Cardiac fibroblast (primary cell): ENCODE measurements around the gene C16orf95.
A peak's percentile ranks its signal among the peaks of the same experiment; 100 is the strongest.

Experiments used
- DNase-seq, 2 donors: peaks; one replicate each; pipeline versions ENCODE4 v3.0.0 to v3.0.0-alpha.2; 2010; ENCODE audit warnings: low read depth in 2 of 2
- H3K4me3 ChIP-seq, 2 donors: replicated peaks in 1 of 2; 1 replicate in 1 of 2; 2 replicates in 1 of 2; pipeline ENCODE4 v1.5.1; 2011; ENCODE audit warnings: low read depth in 2 of 2, low read length in 2 of 2, mild to moderate bottlenecking in 2 of 2, moderate library complexity in 1 of 2
- TF ChIP-seq, protein P1 (sequence below): IDR thresholded peaks from one replicate; pipeline ENCODE4 v1.5.1; 2011; ENCODE audit warnings: low read depth, mild to moderate bottlenecking, low read length, inconsistent platforms

The C16orf95 gene

DNA sequence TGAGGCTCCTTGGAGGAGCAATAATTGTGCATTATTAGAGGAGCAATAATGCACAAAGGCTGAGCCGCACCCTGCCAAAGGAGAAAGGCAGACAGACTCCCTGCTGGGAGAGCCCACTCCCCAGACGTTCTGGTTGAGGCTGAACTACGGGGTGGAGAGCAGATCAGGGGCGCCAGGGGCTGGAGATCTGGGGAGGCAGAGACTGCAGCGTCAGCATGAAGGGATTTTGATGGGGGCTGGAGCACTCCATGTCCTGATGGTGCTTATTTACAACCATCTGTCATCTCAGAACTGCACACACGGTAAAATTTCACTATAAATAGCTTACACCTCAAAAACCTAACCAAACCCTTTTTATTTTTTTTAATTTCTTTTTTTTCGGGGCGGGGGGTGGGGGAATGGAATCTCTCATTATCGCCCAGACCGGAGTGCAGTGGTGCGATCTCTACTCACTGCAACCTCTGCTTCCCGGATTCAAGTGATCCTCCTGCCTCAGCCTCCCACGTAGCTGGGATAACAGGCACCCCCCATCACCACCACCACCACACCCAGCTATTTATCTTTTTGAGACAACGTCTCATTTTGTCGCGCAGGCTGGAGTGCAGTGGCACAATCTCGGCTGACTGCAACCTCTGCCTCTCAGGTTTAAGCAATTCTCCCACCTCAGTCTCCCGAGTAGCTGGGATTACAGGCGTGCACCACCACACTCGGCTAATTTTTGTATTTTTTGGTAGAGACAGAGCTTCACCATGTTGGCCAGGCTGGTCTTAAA lies 4.3 kb upstream of the C16orf95 start:
- TF ChIP-seq, protein P1, sequence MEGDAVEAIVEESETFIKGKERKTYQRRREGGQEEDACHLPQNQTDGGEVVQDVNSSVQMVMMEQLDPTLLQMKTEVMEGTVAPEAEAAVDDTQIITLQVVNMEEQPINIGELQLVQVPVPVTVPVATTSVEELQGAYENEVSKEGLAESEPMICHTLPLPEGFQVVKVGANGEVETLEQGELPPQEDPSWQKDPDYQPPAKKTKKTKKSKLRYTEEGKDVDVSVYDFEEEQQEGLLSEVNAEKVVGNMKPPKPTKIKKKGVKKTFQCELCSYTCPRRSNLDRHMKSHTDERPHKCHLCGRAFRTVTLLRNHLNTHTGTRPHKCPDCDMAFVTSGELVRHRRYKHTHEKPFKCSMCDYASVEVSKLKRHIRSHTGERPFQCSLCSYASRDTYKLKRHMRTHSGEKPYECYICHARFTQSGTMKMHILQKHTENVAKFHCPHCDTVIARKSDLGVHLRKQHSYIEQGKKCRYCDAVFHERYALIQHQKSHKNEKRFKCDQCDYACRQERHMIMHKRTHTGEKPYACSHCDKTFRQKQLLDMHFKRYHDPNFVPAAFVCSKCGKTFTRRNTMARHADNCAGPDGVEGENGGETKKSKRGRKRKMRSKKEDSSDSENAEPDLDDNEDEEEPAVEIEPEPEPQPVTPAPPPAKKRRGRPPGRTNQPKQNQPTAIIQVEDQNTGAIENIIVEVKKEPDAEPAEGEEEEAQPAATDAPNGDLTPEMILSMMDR = no peak
- DNase-seq = no peak

DNA sequence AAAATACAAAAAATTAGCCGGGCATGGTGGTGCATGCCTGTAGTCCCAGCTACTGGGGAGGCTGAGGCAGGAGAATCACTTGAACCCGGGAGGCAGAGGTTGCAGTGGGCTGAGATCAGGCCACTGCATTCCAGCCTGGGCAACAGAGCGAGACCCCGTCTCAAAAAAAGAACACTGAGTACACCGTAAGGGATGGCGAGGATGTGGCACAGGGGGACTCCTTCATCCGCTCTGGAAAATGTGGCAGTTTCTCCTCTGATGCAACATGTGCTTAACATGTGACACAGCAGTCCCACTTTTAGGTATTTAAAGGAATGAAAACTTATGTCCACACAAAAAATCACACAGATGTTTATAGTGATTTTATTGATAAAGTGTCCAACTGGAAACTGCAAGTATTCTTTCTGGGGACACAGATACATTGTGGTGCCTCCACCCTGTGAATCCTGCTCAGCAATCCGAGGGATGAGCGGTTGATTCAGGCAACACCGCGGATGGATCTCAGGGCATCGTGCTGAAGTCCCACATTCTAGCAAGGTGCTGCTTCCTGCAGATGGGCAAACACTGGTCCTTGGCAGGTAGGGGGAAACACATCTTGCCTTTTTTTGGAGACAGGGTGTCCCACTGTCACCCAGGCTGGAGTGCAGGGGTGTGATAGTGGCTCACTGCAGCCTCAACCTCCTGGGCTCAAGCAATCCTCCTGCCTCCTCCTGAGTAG lies 3.5 kb upstream of the C16orf95 start:
- TF ChIP-seq, protein P1 = no peak
- no peak for DNase-seq
- no peak overlapping the region for H3K4me3 ChIP-seq

More for the DNA sequence above, 4.3 kb upstream of the C16orf95 start:
- H3K4me3 ChIP-seq = no peak overlapping the region

DNA sequence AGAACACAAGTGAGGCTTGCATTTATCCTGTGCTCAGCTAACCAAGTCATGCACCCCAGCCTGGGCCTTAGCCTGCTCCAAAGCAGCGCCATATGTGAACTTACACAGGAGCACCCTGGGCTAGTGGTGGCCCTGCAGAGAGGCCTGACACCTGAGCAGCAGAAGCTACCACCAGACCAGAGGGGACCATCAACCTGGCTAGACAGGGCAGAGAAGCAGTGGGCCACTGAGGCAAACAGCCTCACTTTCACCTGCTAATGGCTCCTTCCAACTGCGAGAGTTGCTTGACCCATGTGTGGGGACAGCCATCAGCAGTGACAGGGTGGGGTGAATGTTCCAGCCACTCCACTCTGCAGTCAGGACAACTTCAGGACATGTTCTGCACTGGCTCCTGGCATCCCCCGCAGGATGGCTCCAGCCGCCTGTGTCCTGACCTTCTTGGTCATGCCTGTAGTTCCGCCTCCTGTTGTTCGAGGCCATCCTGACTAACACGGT lies 2.9 kb upstream of the C16orf95 start:
- no peak overlapping the region for H3K4me3 ChIP-seq
- TF ChIP-seq, protein P1 = no peak
- no peak for DNase-seq

DNA sequence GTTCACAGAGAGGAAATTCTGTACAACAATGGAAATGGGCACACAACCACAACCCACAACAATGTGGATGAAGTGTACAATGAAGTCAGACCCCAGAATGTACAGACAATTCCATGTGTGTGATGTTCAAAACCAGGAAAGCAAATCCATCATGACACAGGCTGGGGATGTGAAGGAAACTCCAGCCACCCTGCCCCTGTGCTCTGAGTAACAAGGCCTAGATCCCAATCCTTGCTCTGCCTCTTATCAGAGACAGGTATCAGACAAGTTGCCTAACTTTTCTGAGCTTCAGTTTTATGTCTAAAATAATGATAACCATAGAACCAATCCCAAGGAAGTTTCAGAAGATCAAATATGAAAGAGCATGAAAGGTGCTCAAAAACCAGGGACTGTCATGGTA lies 1.8 kb upstream of the C16orf95 start:
- DNase-seq = no peak
- no peak overlapping the region for H3K4me3 ChIP-seq
- TF ChIP-seq, protein P1 = no peak

DNA sequence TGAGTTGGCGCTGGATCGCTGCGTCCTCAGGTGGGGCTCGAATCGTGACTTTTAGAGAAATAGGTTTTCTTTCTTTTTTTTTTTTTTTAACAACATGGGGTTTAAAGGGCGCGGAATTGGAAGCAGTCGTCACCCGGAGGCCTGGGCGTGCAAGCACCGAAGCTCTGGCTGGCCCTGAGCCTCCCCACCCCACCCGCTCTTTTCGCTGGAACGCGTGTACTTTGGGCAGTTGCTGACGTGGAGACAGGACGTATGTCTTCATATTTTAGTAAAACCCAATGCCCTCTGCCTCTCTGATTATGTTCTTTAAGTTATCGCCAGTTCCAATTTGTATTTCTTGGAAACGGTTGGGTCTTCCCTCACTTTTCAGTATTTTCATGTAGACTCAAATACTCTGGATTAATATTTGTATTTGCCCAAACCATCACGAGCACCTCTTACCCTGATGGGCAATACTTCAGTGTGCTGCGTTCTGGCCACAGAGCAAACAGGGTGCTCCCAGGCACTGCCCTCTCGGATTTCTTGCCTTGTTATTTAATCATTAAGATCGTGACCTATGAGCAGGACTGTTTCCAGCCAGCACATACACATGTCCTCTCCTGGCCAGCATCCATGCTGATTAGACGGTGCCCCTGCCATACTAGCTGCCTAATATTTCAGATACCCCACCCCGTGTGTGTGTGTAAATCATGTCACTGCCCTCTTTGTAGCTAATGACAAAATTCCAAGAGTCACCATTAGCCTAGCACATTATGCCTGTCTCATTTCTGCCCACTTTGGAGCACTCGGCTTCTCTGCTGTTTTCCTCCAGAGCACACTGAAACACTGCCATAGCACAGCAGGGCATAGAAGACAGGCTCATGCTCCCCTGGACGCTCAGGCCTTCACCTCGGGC lies 805 bp upstream of the C16orf95 start:
- peak; percentile 75 for DNase-seq
- H3K4me3 ChIP-seq = peak overlapping the region; percentile 96 to 99
- TF ChIP-seq, protein P1 = no peak

DNA sequence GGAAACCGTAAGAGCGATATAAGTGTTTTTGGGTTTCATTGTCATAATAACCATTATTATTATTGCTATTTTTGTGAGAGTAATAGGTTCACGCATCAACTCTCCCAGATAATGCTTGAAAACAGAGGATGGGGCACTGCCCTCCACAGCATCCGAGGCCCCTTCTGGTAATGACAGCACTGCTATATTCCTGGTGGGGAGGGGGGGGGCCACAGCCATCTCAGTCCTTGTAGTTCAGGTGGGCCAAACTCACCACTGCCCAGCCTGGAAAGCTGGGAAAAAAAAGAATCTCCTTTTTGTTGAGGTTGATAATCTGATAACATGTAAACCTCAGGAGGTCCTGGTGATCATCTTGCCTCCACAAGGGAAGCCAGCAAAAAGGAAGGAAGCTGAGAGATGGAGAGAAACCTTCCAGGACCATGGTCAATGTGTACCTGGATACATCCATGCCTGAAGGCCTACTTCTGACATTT lies 706 bp downstream of the C16orf95 start:
- TF ChIP-seq, protein P1 = no peak
- peak overlapping the region; percentile 96 to 99 for H3K4me3 ChIP-seq
- no peak for DNase-seq
